ENCODE data around the gene RAF1.

GRCh38 chr3:12601072-12601471, 62.8 kb downstream of the RAF1 start:
- TF ChIP-seq CTCF (IDR thresholded peaks at IDR 0.05), result no peak
- TF ChIP-seq EZH2 (IDR thresholded peaks at IDR 0.05), result no peak

Measured in neural progenitor cell (in vitro differentiated cells).